ENCODE data around the gene GALR1. TPM values are rescaled to one million over a fixed set of nuclear protein-coding genes. Genes with fewer than 3 reads are reported as not detected.

Gene GALR1
- total RNA-seq, 1 donor from 2014 or later: not detected

DNA sequence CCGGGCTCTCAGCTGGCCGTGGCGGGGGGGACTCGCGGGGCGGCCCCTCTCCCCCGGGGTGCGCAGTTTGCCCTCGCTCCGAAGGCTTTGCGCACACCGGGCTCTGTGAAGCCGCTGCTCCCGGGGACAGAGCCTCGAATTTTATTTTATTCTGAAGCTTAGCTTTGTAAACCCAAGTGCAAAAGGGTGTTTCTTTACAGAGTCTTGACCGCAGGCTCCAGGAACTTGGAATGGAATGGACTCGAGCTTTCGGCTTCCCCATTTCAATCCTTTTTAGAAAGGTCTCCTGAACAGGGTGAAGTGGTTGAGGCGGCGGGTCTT is 2.0 kb downstream of the GALR1 start:
- DNase-seq (ENCODE audit: low read depth): no peak
- Histone ChIP-seq H3K4me3 (ENCODE audit: low read depth, low read length) (no peak overlapping the region), H3K27me3 (ENCODE audit: control insufficient read depth, insufficient read depth, low read length) (peaks cover 42% of the 10 kb centered on the region), H3K36me3 (ENCODE audit: control insufficient read depth, insufficient read depth, low read length) (no peaks in the 10 kb centered on the region)
- TF ChIP-seq, protein P1, sequence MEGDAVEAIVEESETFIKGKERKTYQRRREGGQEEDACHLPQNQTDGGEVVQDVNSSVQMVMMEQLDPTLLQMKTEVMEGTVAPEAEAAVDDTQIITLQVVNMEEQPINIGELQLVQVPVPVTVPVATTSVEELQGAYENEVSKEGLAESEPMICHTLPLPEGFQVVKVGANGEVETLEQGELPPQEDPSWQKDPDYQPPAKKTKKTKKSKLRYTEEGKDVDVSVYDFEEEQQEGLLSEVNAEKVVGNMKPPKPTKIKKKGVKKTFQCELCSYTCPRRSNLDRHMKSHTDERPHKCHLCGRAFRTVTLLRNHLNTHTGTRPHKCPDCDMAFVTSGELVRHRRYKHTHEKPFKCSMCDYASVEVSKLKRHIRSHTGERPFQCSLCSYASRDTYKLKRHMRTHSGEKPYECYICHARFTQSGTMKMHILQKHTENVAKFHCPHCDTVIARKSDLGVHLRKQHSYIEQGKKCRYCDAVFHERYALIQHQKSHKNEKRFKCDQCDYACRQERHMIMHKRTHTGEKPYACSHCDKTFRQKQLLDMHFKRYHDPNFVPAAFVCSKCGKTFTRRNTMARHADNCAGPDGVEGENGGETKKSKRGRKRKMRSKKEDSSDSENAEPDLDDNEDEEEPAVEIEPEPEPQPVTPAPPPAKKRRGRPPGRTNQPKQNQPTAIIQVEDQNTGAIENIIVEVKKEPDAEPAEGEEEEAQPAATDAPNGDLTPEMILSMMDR (IDR thresholded peaks at IDR 0.05; ENCODE audit: insufficient read depth, low read length, poor library complexity, severe bottlenecking): no peak

DNA sequence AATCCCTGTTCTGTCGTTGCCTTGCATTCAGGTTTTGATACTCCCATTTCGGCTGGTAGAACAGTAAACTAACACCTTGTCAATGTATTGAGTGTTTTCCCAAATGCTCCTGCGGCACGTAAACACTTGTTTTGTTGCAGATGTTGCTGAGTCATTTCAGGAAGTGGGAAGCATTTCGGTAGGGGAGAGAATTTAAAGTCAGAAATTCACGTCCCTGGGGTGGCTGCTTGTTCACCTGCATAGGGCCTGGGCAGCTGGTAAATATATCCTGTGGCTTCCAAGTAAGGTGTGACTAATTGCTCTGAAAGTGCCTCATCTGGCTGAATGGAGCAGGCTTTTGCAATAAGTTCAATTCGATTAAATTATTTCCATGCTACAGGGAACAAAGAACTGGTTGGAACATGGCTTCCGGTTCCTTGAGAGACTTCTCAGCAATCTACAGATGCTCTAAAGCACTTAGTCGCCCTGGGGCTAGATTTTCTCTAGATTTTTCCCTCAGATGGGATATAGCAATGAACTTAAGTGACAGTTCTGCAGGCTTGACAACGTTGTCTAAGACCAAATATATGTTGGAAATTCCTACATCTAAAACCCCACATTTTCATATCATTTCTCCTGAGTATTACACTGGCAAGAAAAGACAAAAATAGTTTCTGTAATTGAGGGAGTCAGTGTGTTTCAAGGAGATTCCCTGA is 5.2 kb downstream of the GALR1 start:
- H3K27me3 ChIP-seq (ENCODE audit: control insufficient read depth, insufficient read depth, low read length): peaks cover 27% of the 10 kb centered on the region
- no peaks in the 10 kb centered on the region for H3K36me3 ChIP-seq (ENCODE audit: control insufficient read depth, insufficient read depth, low read length)
- no peak for DNase-seq (ENCODE audit: low read depth)
- TF ChIP-seq, protein P1 (IDR thresholded peaks at IDR 0.05; ENCODE audit: insufficient read depth, low read length, poor library complexity, severe bottlenecking): no peak
- no peak overlapping the region for H3K4me3 ChIP-seq (ENCODE audit: low read depth, low read length)

DNA sequence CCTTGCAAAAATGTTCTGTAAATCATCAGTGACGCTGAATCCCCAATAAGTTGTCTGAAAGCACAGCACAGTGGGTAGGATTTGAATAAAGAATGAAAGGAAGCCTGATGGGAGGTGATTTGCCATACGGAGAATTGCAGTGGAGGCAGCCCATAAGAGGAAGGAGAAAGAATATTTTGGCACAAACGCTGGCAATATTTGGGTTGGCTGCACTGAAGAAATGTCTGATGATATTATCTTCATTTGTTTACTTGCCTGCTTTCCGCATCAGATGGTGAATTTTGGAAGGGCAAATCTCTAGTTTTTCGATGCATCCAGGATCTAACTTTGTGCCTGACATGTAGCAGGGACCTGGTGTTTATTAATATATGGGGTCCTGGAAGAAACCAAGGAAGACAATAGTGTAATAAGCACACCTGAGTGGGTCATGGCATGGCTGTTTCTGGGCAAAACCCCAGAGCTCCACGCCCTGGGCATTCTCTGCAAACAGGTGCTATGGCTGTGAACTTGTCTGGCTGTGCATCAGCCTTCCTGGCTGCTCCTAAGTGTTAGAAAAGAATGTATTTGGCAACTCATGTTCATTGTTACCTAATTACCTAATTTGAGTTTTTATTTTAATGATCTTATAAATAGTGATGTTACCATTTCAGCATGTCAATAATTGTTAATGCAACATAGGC is 5.9 kb downstream of the GALR1 start:
- no peaks in the 10 kb centered on the region for H3K36me3 ChIP-seq (ENCODE audit: control insufficient read depth, insufficient read depth, low read length)
- no peak for DNase-seq (ENCODE audit: low read depth)

DNA sequence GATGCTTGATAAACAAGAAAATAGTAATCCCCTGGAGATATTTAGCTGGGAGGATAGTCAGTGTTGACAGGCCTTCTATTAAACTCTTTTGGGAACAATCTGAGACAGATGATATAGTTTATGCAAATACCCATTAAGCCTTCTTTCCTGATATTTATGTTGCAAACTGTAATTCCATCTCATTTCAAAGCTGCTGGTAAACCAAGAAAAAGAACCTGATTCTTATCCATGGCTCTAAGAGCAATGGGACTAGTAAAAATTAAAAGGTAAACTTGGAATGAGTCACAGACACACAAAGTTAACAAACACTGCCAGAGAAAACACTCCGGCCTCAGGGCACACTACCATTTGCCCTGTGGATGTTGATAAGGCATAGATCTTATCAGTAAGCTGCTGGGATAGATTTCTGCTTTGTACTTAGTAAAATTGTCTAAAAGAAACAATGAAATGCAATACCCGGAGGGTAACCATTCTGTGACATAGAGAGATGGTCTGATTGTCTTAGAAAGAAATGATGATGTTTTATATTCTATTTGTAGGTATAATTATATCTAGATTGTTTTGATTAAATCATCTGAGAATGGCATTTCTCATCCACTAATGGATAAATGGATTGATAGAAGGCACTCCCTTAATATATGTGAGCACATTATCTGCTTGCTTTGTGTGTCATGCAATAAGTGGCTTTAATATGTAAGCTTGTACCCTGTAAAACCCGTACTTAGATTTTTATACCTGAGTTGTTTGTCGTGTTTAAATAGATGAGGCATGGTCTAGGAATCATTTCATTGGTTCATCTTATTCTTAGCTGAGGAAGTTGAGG is 13.2 kb downstream of the GALR1 start:
- Histone ChIP-seq H3K27me3 (ENCODE audit: control insufficient read depth, insufficient read depth, low read length) (no peaks in the 10 kb centered on the region), H3K36me3 (ENCODE audit: control insufficient read depth, insufficient read depth, low read length) (no peaks in the 10 kb centered on the region), H3K4me3 (ENCODE audit: low read depth, low read length) (no peak overlapping the region)
- no peak for DNase-seq (ENCODE audit: low read depth)
- TF ChIP-seq, protein P1 (IDR thresholded peaks at IDR 0.05; ENCODE audit: insufficient read depth, low read length, poor library complexity, severe bottlenecking): no peak

More for the DNA sequence above, 5.9 kb downstream of the GALR1 start:
- TF ChIP-seq, protein P1 (IDR thresholded peaks at IDR 0.05; ENCODE audit: insufficient read depth, low read length, poor library complexity, severe bottlenecking): no peak
- no peak overlapping the region for H3K4me3 ChIP-seq (ENCODE audit: low read depth, low read length)
- peaks cover 19% of the 10 kb centered on the region for H3K27me3 ChIP-seq (ENCODE audit: control insufficient read depth, insufficient read depth, low read length)

DNA sequence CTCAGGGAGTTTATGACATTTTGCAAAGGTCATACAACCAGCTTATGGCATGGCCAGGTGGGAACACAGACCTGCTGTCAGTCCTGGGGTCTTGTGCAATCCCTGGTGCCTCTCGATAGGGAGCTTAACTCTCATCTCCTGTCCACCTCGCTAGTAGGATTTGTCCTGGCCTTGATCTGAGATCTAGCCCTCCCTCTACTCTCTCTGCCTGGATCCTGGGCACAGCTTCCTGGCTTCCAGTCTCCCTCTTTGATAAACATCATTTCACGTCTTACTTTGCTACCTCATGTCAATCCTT is 13.8 kb downstream of the GALR1 start:
- TF ChIP-seq, protein P1 (IDR thresholded peaks at IDR 0.05; ENCODE audit: insufficient read depth, low read length, poor library complexity, severe bottlenecking): no peak
- no peak overlapping the region for H3K4me3 ChIP-seq (ENCODE audit: low read depth, low read length)
- DNase-seq (ENCODE audit: low read depth): no peak
- H3K27me3 ChIP-seq (ENCODE audit: control insufficient read depth, insufficient read depth, low read length): no peaks in the 10 kb centered on the region
- H3K36me3 ChIP-seq (ENCODE audit: control insufficient read depth, insufficient read depth, low read length): no peaks in the 10 kb centered on the region

Measured in kidney epithelial cell (primary cell).